Fibroblast of lung (primary cell): Measurements from ENCODE around the gene WWC2. TPM values are rescaled to one million over a fixed set of nuclear protein-coding genes. Genes with fewer than 3 reads are reported as not detected.

Experiments used
- DNase-seq, 2 donors: peaks; one replicate each; pipeline versions ENCODE4 v3.0.0 to v3.0.0-alpha.2; 2010; ENCODE audit warnings: low read depth in 2 of 2
- H2AFZ ChIP-seq: 2 replicates; pipeline ENCODE4 v1.5.1; 2012; ENCODE audit warnings: low read length, control low read depth, inconsistent platforms
- H3K27ac ChIP-seq: 2 replicates; pipeline ENCODE4 v1.5.1; 2011; ENCODE audit warnings: low read length, control low read depth; ENCODE audit not compliant: insufficient read depth
- H3K27me3 ChIP-seq: 2 replicates; pipeline ENCODE4 v1.5.1; 2011; ENCODE audit warnings: mild to moderate bottlenecking, low read length; ENCODE audit not compliant: control insufficient read depth, insufficient read depth
- H3K36me3 ChIP-seq: 2 replicates; pipeline ENCODE4 v1.5.1; 2011; ENCODE audit warnings: low read length; ENCODE audit not compliant: control insufficient read depth, insufficient read depth
- H3K4me1 ChIP-seq: 2 replicates; pipeline ENCODE4 v1.5.1; 2011; ENCODE audit warnings: low read length; ENCODE audit not compliant: control insufficient read depth, insufficient read depth; ENCODE audit errors: extremely low read depth
- H3K4me2 ChIP-seq: 2 replicates; pipeline ENCODE4 v1.5.1; 2011; ENCODE audit warnings: low read length, control low read depth; ENCODE audit not compliant: insufficient read depth; ENCODE audit errors: extremely low read depth
- H3K4me3 ChIP-seq, 4 experiments: fragments of 200-600 bp in 1 of 4; sonication (generic) in 1 of 4; replicated peaks in 1 of 4; 2 replicates each; pipeline ENCODE4 v1.5.1; 2011 to 2016; ENCODE audit warnings: low read length in 4 of 4, low read depth in 3 of 4, mild to moderate bottlenecking in 3 of 4, control low read depth in 2 of 4, inconsistent platforms in 1 of 4, mixed read lengths in 1 of 4; ENCODE audit not compliant: insufficient read depth in 1 of 4; ENCODE audit errors: control extremely low read depth in 1 of 4
- H3K79me2 ChIP-seq: 2 replicates; pipeline ENCODE4 v1.5.1; 2012; ENCODE audit warnings: mild to moderate bottlenecking, low read length, inconsistent platforms; ENCODE audit not compliant: control insufficient read depth, insufficient read depth
- H3K9ac ChIP-seq: 2 replicates; pipeline ENCODE4 v1.5.1; 2011; ENCODE audit warnings: mild to moderate bottlenecking, low read length, control low read depth; ENCODE audit not compliant: insufficient read depth
- H3K9me3 ChIP-seq: 2 replicates; pipeline ENCODE4 v1.5.1; 2012; ENCODE audit warnings: low read depth, low read length; ENCODE audit not compliant: control insufficient read depth, insufficient read depth
- H4K20me1 ChIP-seq: 2 replicates; pipeline ENCODE4 v1.5.1; 2011; ENCODE audit warnings: low read length; ENCODE audit not compliant: control insufficient read depth, insufficient read depth; ENCODE audit errors: extremely low read depth
- CTCF ChIP-seq, 2 donors: IDR thresholded peaks in 1 of 2; conservative IDR thresholded peaks in 1 of 2; 1 replicate in 1 of 2; 2 replicates in 1 of 2; pipeline ENCODE4 v1.5.1; 2011 to 2012; ENCODE audit warnings: low read length in 2 of 2, control low read depth in 1 of 2, inconsistent platforms in 1 of 2, low read depth in 1 of 2, mild to moderate bottlenecking in 1 of 2
- EZH2 ChIP-seq: IDR thresholded peaks from 2 replicates; pipeline ENCODE4 v1.5.1; 2012; ENCODE audit warnings: low read length, control low read depth, mild to moderate bottlenecking; ENCODE audit errors: missing control alignments
- polyA plus RNA-seq, 2 donors: library from polyadenylated mRNA; depleted of rRNA in 1 of 2; stranded (reverse) in 1 of 2; unstranded in 1 of 2; fragments of >200 nt; gene quantifications; 2 replicates each; pipeline ENCODE4 v1.2.1, GENCODE V29; 2011 to 2012; ENCODE audit warnings: missing spikeins in 1 of 2
- total RNA-seq: library from RNA; depleted of rRNA; stranded (reverse); fragments of >200 nt; gene quantifications from 2 replicates; pipeline ENCODE4 v1.2.1, GENCODE V29; 2014

The WWC2 gene
- total and polyA plus RNA-seq, 2 donors (not counting 1 experiment from before 2014, with no cell fraction given) = 31.6 to 34.0 TPM

GRCh38 chr4:183205193-183205592 is 106.1 kb downstream of the WWC2 start:
- no peak for DNase-seq
- no peak overlapping the region for H3K4me3 ChIP-seq
- no peak overlapping the region for H2AFZ ChIP-seq
- H3K79me2 ChIP-seq = peaks cover 5% of the 10 kb centered on the region
- H3K27me3 ChIP-seq = no peaks in the 10 kb centered on the region
- H3K36me3 ChIP-seq = no peaks in the 10 kb centered on the region
- H3K4me2 ChIP-seq = no peak overlapping the region
- H3K27ac ChIP-seq = no peak overlapping the region
- TF ChIP-seq EZH2 (no peak), CTCF (conservative IDR thresholded peaks at IDR 0.05 in 1 of 2, IDR thresholded peaks at IDR 0.05 in 1 of 2; ENCODE audit: low read depth in 1 of 2, low read length in 2 of 2) (no peak)
- no peak overlapping the region for H3K9ac ChIP-seq
- peaks cover 10% of the 10 kb centered on the region for H3K4me1 ChIP-seq
- H4K20me1 ChIP-seq = no peaks in the 10 kb centered on the region
- H3K9me3 ChIP-seq = no peaks in the 10 kb centered on the region

- H3K36me3 ChIP-seq = no peaks in the 10 kb centered on the region
- no peak overlapping the region for H3K27ac ChIP-seq
- no peak overlapping the region for H3K4me2 ChIP-seq
- TF ChIP-seq EZH2 = no peak
- no peak for TF ChIP-seq CTCF (conservative IDR thresholded peaks at IDR 0.05 in 1 of 2, IDR thresholded peaks at IDR 0.05 in 1 of 2; ENCODE audit: low read depth in 1 of 2, low read length in 2 of 2)
- no peak overlapping the region for H2AFZ ChIP-seq
- peaks cover 5% of the 10 kb centered on the region for H3K79me2 ChIP-seq
- H3K4me1 ChIP-seq = peaks cover 8% of the 10 kb centered on the region
- no peaks in the 10 kb centered on the region for H3K27me3 ChIP-seq
- H3K9ac ChIP-seq = no peak overlapping the region
- no peaks in the 10 kb centered on the region for H4K20me1 ChIP-seq
- no peak for DNase-seq
- no peak overlapping the region for H3K4me3 ChIP-seq
- H3K9me3 ChIP-seq = no peaks in the 10 kb centered on the region
Observed at GRCh38 chr4:183205709-183206108, 106.7 kb downstream of the WWC2 start.

GRCh38 chr4:183211533-183211932 is 112.5 kb downstream of the WWC2 start:
- Histone ChIP-seq H3K9ac (no peak overlapping the region), H3K9me3 (no peaks in the 10 kb centered on the region), H4K20me1 (no peaks in the 10 kb centered on the region), H3K4me3 (no peak overlapping the region), H3K36me3 (no peaks in the 10 kb centered on the region), H3K27me3 (no peaks in the 10 kb centered on the region), H3K4me2 (no peak overlapping the region), H3K4me1 (no peaks in the 10 kb centered on the region), H3K27ac (no peak overlapping the region), H3K79me2 (no peaks in the 10 kb centered on the region), H2AFZ (no peak overlapping the region)
- no peak for DNase-seq
- TF ChIP-seq EZH2 (no peak), CTCF (conservative IDR thresholded peaks at IDR 0.05 in 1 of 2, IDR thresholded peaks at IDR 0.05 in 1 of 2; ENCODE audit: low read depth in 1 of 2, low read length in 2 of 2) (no peak)
